Measurements from ENCODE around the gene SLIT3. TPM values are rescaled to one million over a fixed set of nuclear protein-coding genes. Genes with fewer than 3 reads are reported as not detected.

The SLIT3 gene
- total and polyA plus RNA-seq, 9 of the 15 experiments (the other 6 are each of a cell fraction or from before 2014, with no cell fraction given): 0.01 to 0.04 TPM; not detected in 7

- H3K27me3 ChIP-seq (ENCODE audit: control insufficient read depth in 2 of 2, insufficient read depth in 2 of 2, low read length in 2 of 2): peaks cover 14 to 50% of the 10 kb centered on the region in 2 experiments; a peak in 4 of 5 replicates
- no TSS peak for BruUV-seq (replicated peaks)
- intact Hi-C loops (cut with micrococcal nuclease): no loop called here
- H3K9me1 ChIP-seq (ENCODE audit: control insufficient read depth, insufficient read depth, low read length): no peaks in the 10 kb centered on the region
- no peaks in the 10 kb centered on the region for H4K20me1 ChIP-seq (replicated peaks; ENCODE audit: control insufficient read depth, insufficient read depth, low read length)
- no peaks in the 10 kb centered on the region for H3K9me3 ChIP-seq (replicated peaks; ENCODE audit: control insufficient read depth, insufficient read depth, low read depth, low read length)
- H3K4me2 ChIP-seq (ENCODE audit: insufficient read depth, low read length): no peak overlapping the region
- no peaks in the 10 kb centered on the region for H3K4me1 ChIP-seq (replicated peaks in 1 of 2; ENCODE audit: control insufficient read depth in 2 of 2, insufficient read depth in 2 of 2, low read length in 2 of 2)
- in situ Hi-C loops (cut with MboI): no loop called here
- FAIRE-seq (no peak), DNase-seq (ENCODE audit: extremely low read depth in 1 of 4, low spot score in 3 of 4) (no peak), ATAC-seq (no peak)
- H3K36me3 ChIP-seq (ENCODE audit: control insufficient read depth, insufficient read depth, low read length): no peaks in the 10 kb centered on the region
- H3K4me3 ChIP-seq: no peak overlapping the region
- TF ChIP-seq HDAC3 (IDR thresholded peaks at IDR 0.05; ENCODE audit: borderline replicate concordance, partially characterized antibody) (no peak), RFX5 (IDR thresholded peaks at IDR 0.05; ENCODE audit: low read depth, low read length) (no peak), XRCC4 (IDR thresholded peaks at IDR 0.05; ENCODE audit: extremely low read depth, insufficient read depth, insufficient read length) (no peak), CUX1 (CRISPR knock-in tag; IDR thresholded peaks at IDR 0.05) (no peak), RBM17 (IDR thresholded peaks at IDR 0.05; ENCODE audit: borderline replicate concordance, low read depth, low read length) (no peak)
- H3K79me2 ChIP-seq (ENCODE audit: control insufficient read depth, insufficient read depth, low read length): no peaks in the 10 kb centered on the region
- no peak overlapping the region for H3K27ac ChIP-seq (ENCODE audit: extremely low read depth, low read depth, low read length)
- H3K9ac ChIP-seq (ENCODE audit: insufficient read depth in 1 of 2, low read depth in 2 of 2, low read length in 2 of 2): no peak overlapping the region
- H2AFZ ChIP-seq (ENCODE audit: low read depth, low read length): no peak overlapping the region
- ChIA-PET POLR2A (interaction anchor here (1.0 kb wide), 1 partner anchor 7 kb away, joined by 3 read pairs; no protein-coding TSS in a partner anchor), CTCF (ENCODE audit: low intra/inter-chr PET ratio) (no interaction called here)
- WGBS (ENCODE audit: insufficient coverage, low coverage, missing lambda C conversion rate): 13% methylated on average over 9 of the region's 9 CpGs
Measured at GRCh38 chr5:168773226-168773625, 527.7 kb downstream of the SLIT3 start.
